CD1c-positive myeloid dendritic cell (primary cell): ENCODE results near the gene TNIP1.

Experiments
- DNase-seq: peaks from one replicate; pipeline ENCODE4 v3.0.0-alpha.2; 2016; ENCODE audit errors: extremely low spot score

Gene TNIP1

DNA sequence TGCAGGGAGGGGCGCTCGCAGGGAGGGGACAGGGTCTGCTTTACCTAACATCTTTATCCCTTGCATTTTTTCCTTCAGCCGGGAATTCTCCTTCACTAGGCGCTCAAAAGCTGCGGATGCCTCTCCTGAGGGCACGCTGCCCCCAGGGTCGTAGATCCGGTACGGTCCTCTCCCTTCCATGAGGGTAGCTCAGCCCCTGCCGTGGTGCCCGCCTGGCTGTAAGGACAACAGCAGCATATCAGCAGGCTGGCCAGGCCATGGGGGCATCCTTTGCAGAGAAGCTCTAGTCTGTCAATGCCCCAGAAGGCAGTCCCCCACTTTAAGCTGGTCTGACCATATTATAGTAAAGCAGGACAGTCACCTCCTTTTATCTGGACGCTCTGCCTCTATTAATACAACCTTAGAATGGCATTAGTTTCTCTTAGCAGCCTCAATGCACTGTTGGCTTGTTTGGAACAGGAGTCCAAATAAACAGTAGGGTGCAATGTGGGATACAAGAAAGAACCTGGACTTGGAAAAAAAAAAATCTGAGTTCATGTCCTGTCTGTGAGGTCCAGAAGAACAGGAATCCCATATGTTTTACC, 15.8 kb downstream of the TNIP1 start:
- DNase-seq: no peak

- DNase-seq: peak; percentile 50
These were observed 17.5 kb downstream of the TNIP1 start for GRCh38 chr5:151063142-151063989.

- DNase-seq: no peak
These were observed 18.3 kb downstream of the TNIP1 start for GRCh38 chr5:151062405-151063141.

DNA sequence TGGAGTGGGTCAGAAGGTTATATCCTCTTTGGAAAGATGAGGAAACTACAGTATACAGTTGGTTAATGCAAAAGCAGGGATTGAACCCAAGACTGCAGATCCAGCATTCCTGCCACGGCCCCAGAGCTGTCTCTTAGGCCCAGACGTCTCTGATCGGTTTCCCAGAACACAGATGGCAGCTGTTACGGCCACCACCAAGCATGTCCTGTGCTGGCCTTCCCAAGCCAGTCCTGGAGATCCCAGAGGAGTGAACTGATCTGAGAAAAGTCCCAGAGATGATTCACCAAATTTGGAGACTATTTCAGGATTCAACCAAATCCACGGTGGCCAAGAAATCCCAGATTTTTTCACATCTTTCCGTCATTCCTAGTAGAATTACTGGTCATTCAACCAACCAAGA, 20.1 kb downstream of the TNIP1 start:
- DNase-seq: no peak

DNA sequence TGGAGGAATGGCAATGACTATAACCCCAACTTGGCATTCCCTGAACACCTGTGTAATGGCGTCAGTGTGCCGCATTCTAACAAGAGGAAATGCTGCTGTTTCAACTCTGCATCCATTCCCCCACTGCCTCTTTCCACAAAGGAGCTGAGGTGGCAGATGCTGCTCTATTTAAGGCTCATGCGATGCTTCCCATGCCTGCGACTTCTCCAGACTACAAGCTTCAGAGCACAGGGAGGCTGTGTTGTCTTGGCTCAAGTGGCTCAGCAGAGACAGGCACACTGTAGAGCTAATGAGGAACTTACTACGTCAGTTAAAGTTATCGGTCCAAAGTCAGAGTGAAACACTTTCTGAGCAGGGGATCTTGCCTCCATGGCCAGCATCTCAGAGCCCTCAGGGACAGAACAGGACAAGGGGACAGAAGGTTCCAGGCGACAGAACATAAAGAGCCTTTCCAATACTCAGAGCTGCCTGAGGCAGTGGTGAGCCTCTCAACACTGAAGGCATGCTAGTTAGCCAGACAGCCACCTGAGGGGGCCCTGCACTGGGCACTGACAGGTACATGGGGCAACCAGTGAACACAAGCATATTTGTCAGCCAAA, 21.8 kb downstream of the TNIP1 start:
- peak; percentile 66 for DNase-seq

- no peak for DNase-seq
These were observed 22.5 kb downstream of the TNIP1 start for GRCh38 chr5:151058301-151058700.

GRCh38 chr5:151056379-151057325, 24.2 kb downstream of the TNIP1 start:
- peak; percentile 74 for DNase-seq

DNA sequence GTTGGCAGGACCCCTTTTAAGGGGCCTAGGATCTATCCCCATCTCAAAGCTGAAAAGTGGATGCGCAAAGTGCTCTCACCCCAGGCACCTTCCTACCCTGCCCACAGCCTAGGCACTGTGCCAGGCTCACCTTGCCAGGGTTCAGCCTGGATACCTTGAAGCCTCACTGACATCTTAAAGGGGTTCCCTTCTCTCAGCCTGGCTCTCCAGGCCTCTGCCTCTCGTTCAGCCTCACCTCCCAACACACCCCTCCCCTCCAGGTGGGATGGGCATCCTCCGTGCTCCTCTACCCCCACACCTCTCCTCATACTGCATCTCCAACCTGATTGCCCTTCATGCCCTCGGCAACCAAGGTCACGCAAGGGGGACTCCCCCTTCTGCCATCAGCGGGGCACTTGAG, 25.5 kb downstream of the TNIP1 start:
- no peak for DNase-seq

- DNase-seq: no peak
These were observed 26.1 kb downstream of the TNIP1 start for GRCh38 chr5:151054709-151055108.

DNA sequence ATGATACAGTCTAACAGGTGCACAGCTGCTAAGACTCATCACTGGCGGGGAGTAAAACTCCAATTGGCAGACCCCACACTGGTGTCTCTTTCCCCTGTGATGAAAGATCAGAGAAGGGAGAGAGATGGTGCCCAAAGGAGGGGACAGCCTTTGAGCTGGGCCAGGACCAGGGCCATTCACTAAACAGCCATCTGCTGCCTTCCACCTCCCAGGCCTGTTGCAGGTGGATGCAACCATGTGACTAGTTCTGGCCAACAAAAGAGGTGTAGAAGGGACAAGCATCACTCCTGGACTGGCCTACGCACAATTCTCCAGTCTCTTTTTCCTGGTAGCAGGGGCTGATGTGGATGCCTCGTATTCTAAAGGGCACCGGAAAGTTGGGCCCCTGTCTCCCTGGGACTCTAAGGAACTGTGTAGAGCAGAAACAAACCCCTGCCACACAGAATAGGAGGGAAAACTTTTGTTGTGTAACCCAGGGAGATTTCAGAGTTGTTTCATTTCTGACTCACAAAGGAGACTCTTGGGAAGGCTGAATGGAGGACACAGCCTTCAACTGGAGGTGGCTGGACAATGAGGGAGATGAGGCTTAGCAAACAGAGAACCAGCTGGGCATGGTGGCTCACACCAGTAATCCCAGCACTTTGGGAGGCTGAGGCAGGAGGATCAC, 26.9 kb downstream of the TNIP1 start:
- no peak for DNase-seq

DNA sequence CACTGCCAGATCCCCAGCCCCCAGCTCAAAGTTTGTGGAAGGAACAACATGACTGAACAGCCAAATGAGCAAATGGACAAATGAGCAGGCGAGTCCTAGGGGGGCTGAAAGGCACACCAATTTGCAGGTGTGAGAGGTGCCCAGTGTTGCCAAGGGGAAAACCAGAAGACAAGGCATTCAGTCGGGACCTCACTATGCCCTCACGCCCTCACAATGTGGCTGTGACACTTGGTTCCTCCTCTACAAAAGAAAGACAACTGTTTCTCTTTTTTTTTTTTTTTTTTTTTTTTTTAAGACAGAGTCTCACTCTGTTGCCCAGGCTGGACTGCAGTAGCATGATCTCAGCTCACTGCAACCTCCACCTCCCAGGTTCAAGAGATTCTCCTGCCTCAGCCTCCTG, 28.0 kb downstream of the TNIP1 start:
- peak; percentile 56 for DNase-seq

DNA sequence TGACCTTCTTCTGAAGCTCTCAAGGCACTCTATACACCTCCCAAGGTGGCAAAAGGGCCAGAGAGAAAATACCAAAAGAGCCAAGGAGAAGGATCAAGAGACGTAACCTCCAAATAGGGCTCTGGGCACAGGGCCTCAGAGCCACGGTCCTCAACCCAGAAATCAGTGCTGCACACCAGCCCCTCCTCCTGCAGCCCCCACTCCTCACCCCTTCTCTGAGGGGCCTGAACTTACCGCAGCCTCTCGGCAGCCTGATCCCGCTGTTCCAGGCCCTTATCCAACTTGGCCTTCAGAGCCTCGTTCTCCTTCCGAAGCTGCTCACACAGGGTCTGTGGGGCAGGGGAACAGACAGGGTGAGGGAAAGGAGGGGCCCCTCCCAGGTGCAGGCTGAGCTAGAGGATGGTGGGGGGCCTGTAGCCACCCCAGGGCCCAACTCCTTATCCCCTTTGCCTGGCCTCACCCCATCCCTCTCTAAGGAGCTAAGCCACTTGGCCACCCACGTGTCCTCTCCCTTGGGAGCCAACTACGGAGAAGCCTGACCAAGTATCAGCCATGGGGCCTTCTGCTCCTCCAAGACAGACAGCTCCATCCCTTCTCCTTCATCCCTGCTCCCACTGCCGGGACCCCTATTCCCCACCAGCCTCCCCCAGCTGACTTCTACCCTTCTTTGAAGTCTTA, 28.8 kb downstream of the TNIP1 start:
- no peak for DNase-seq

GRCh38 chr5:151051066-151051930, 29.5 kb downstream of the TNIP1 start:
- DNase-seq: peak; percentile 87

DNA sequence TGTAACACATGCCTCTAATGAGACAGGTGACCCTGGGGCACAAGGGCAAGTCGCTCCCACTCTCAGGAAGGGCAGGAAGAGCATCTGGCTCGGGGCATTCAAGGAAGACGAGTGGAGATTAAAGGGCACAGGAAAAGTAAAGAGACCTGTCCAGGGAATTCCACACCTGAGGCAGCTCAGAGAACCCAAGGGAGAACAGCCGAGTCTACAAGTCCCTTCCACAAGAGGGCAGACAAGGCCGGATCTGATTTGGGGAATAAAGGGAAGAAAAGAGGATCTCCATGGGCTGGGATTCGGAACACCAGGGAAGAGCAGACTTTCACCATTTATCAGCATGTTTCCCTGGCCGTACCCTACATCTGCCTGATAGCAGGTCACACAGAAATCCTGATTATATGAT, 32.3 kb downstream of the TNIP1 start:
- DNase-seq: no peak

GRCh38 chr5:151047814-151048425, 32.9 kb downstream of the TNIP1 start:
- DNase-seq: no peak

DNA sequence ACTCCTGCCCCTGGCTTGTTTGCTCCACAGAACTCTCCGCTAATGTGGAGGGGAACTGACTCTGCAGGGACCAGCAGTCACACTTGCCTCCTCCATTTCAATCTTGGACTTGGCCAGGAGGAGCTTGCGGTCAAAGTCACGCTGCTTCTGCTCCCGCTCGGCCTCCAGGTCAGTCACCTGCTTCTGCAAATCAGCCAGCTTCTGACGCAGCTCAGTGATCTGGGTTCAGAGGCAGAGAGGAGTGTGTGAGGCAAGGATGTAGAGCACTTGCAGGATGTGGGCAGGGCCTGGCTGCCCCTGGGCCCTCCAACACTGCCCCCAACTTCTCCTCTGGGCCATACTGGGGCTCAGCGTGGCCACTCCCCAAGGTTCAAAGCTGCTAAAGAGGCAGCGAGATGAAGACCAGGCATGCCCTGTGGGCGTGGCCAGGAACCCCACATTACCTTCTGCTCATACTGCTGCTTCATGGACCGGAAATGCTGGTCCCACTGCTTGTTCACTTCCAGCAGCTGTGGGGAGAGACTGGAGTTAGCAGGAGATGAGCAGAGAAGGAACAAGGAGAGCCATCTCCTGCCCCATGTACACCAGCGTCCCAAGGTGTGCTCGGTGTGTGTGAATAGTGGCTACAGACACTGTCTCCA, 38.3 kb downstream of the TNIP1 start:
- no peak for DNase-seq

DNA sequence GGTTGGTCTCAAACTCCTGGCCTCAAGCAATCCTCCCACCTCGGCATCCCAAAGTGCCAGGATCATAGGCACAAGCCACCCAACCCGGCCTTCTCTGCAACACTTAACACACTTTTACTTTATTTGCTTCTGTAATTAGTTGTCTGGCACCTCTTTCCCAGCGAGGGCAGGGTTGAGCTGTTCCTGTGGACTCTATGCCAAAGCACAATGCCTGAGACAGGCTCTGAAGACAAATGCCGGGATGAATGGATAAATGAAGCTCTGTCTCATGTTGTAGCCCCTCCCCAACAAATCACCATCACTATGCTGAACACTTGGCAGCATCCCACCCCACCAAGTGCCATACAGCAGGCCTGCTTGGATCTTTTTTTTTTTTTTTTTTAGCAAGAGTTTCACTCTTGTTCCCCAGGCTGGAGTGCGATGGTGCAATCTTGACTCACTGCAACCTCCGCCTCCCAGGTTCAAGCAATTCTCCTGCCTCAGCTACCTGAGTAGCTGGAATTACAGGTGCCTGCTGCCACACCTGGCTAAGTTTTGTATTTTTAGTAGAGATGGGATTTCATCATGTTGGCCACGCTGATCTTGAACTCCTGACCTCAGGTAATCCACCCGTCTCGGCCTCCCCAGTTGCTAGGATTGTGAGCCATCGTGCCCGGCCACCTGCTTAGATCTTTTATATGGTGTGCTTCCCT, 39.1 kb downstream of the TNIP1 start:
- no peak for DNase-seq
